Thyroid gland (tissue), 4 donors: Measurements from ENCODE around the gene CLSTN2. TPM values are rescaled to one million over a fixed set of nuclear protein-coding genes. Genes with fewer than 3 reads are reported as not detected.

Experiments
- DNase-seq, 2 donors: peaks; one replicate each; pipeline ENCODE4 v3.0.0-alpha.2; 2019
- H3K27ac ChIP-seq, 3 donors: fragments of 200-600 bp; sonication (generic); 1 replicate in 2 of 3; 2 replicates in 1 of 3; pipeline ENCODE4 v1.5.1; 2016 to 2019; ENCODE audit warnings: mild to moderate bottlenecking in 1 of 3, moderate library complexity in 1 of 3
- H3K27me3 ChIP-seq: fragments of 200-600 bp; sonication (generic); one replicate; pipeline ENCODE4 v1.5.1; 2019
- H3K36me3 ChIP-seq, 2 donors: fragments of 200-600 bp; sonication (generic); one replicate each; pipeline ENCODE4 v1.5.1; 2016 to 2019
- H3K4me1 ChIP-seq, 2 donors: fragments of 200-600 bp; sonication (generic); one replicate each; pipeline ENCODE4 v1.5.1; 2017 to 2019
- H3K4me3 ChIP-seq, 3 donors: fragments of 200-600 bp; sonication (generic); replicated peaks in 1 of 3; 1 replicate in 2 of 3; 2 replicates in 1 of 3; pipeline ENCODE4 v1.5.1; 2016; ENCODE audit warnings: mild to moderate bottlenecking in 1 of 3
- H3K9me3 ChIP-seq: fragments of 200-600 bp; sonication (generic); one replicate; pipeline ENCODE4 v1.5.1; 2017
- POLR2A ChIP-seq, 2 donors: fragments of 450-650 bp; IDR thresholded peaks; one replicate each; pipeline ENCODE4 v1.6.1; 2017; ENCODE audit warnings: antibody characterized with exemption in 2 of 2, mild to moderate bottlenecking in 2 of 2, moderate library complexity in 1 of 2
- WGBS, 2 donors: methylation state at CpG; one replicate each; pipeline ENCODE4 v1.1.5; 2017; 5-methylcytosine and 5-hydroxymethylcytosine counted together
- intact Hi-C: fragments of 100-400 bp; cut with DNase I; formaldehyde crosslinking; loops from one replicate; pipeline ENCODE4 v1.15.1; 2023
- total RNA-seq, 4 donors: library from RNA; depleted of rRNA; stranded (reverse); fragments of >200 nt; gene quantifications; one replicate each; pipeline ENCODE4 v1.2.3, GENCODE V29; 2016
- TF ChIP-seq, protein P1 (sequence below), 6 experiments: fragments of 200-600 bp in 3 of 6; fragments of 450-650 bp in 3 of 6; sonication (generic) in 3 of 6; IDR thresholded peaks; one replicate each; pipeline ENCODE4 v1.5.1; 2016 to 2019; ENCODE audit warnings: antibody characterized with exemption in 6 of 6, mild to moderate bottlenecking in 2 of 6, inconsistent platforms in 1 of 6, moderate library complexity in 1 of 6

CLSTN2 gene
- total RNA-seq, 4 donors from 2014 or later = 9.7 to 32.9 (median 15.5) TPM

GRCh38 chr3:140373234-140373633 is 438.2 kb downstream of the CLSTN2 start:
- no peak for DNase-seq
- no peaks in the 10 kb centered on the region for H3K36me3 ChIP-seq
- no peak overlapping the region for H3K27ac ChIP-seq
- TF ChIP-seq POLR2A (IDR thresholded peaks at IDR 0.05) = no peak
- TF ChIP-seq, protein P1, sequence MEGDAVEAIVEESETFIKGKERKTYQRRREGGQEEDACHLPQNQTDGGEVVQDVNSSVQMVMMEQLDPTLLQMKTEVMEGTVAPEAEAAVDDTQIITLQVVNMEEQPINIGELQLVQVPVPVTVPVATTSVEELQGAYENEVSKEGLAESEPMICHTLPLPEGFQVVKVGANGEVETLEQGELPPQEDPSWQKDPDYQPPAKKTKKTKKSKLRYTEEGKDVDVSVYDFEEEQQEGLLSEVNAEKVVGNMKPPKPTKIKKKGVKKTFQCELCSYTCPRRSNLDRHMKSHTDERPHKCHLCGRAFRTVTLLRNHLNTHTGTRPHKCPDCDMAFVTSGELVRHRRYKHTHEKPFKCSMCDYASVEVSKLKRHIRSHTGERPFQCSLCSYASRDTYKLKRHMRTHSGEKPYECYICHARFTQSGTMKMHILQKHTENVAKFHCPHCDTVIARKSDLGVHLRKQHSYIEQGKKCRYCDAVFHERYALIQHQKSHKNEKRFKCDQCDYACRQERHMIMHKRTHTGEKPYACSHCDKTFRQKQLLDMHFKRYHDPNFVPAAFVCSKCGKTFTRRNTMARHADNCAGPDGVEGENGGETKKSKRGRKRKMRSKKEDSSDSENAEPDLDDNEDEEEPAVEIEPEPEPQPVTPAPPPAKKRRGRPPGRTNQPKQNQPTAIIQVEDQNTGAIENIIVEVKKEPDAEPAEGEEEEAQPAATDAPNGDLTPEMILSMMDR (IDR thresholded peaks at IDR 0.05) = no peak
- 59 to 100% methylated on average over 1 of the region's 1 CpG for WGBS, 2 donors
- H3K27me3 ChIP-seq = no peaks in the 10 kb centered on the region
- intact Hi-C loops = no loop called here
- H3K4me1 ChIP-seq = peaks cover 0 to 10% of the 10 kb centered on the region in 2 donors
- H3K9me3 ChIP-seq = no peaks in the 10 kb centered on the region
- no peak overlapping the region for H3K4me3 ChIP-seq

DNA sequence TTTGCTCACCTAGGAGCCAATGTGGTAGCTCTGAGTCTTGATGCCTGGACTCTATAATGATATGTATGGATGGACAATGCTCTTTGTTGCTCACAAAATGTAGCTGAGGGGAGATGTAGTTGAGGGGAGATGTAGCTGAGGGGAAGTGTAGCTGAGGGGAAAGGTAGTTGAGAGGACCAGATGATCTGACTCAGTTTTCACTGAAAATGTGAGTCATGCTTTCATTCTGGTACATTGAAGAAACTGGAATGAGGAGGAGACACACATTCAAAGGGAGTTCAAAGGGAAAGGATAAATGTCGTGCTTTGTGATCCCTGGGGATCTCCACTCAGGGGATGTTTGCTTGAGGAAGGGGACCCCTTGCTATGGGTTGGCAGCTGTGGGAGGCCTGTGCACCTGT is 440.0 kb downstream of the CLSTN2 start:
- no peak overlapping the region for H3K27ac ChIP-seq
- intact Hi-C loops = no loop called here

GRCh38 chr3:140376136-140376889 is 441.3 kb downstream of the CLSTN2 start:
- WGBS, 2 donors = 86 to 91% methylated on average over 1 of the region's 1 CpG
- H3K4me1 ChIP-seq = peaks cover 0 to 10% of the 10 kb centered on the region in 2 donors
- H3K4me3 ChIP-seq = no peak overlapping the region
- H3K27ac ChIP-seq = no peak overlapping the region
- no peaks in the 10 kb centered on the region for H3K36me3 ChIP-seq
- no peak for DNase-seq
- TF ChIP-seq POLR2A (IDR thresholded peaks at IDR 0.05) = no peak
- TF ChIP-seq, protein P1 (IDR thresholded peaks at IDR 0.05) = no peak
- no peaks in the 10 kb centered on the region for H3K27me3 ChIP-seq
- H3K9me3 ChIP-seq = no peaks in the 10 kb centered on the region
- intact Hi-C loops = no loop called here

More for the DNA sequence above, 440.0 kb downstream of the CLSTN2 start:
- no peak for DNase-seq
- TF ChIP-seq, protein P1 (IDR thresholded peaks at IDR 0.05) = no peak
- TF ChIP-seq POLR2A (IDR thresholded peaks at IDR 0.05) = no peak
- 64 to 79% methylated on average over 1 of the region's 1 CpG for WGBS, 2 donors
- Histone ChIP-seq H3K9me3 (no peaks in the 10 kb centered on the region), H3K4me1 (peaks cover 0 to 10% of the 10 kb centered on the region in 2 donors), H3K36me3 (no peaks in the 10 kb centered on the region), H3K27me3 (no peaks in the 10 kb centered on the region), H3K4me3 (no peak overlapping the region)

DNA sequence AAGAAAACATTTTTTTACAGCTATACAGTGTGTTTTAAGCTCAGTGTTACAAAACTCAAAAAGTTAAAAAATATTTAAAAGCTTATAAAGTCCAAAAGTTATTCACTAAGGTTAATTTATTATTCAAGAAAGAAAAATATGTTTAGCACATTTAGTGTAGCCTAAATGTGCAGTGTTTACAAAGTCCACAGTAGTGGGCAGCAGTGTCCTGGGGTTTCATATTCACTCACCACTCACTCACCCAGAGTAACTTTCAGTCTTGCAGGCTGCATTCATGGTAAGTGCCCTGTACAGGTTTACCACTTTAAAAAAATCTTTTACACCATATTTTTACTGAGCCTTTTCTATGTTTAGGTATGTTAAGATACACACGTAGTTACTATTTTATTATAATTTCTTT is 442.7 kb downstream of the CLSTN2 start:
- H3K36me3 ChIP-seq = no peaks in the 10 kb centered on the region
- H3K4me1 ChIP-seq = peaks cover 0 to 10% of the 10 kb centered on the region in 2 donors
- DNase-seq = no peak
- no peaks in the 10 kb centered on the region for H3K9me3 ChIP-seq
- H3K27ac ChIP-seq = no peak overlapping the region
- 88 to 92% methylated on average over 1 of the region's 1 CpG for WGBS, 2 donors
- H3K4me3 ChIP-seq = no peak overlapping the region
- no peak for TF ChIP-seq POLR2A (IDR thresholded peaks at IDR 0.05)
- intact Hi-C loops = no loop called here
- H3K27me3 ChIP-seq = no peaks in the 10 kb centered on the region

DNA sequence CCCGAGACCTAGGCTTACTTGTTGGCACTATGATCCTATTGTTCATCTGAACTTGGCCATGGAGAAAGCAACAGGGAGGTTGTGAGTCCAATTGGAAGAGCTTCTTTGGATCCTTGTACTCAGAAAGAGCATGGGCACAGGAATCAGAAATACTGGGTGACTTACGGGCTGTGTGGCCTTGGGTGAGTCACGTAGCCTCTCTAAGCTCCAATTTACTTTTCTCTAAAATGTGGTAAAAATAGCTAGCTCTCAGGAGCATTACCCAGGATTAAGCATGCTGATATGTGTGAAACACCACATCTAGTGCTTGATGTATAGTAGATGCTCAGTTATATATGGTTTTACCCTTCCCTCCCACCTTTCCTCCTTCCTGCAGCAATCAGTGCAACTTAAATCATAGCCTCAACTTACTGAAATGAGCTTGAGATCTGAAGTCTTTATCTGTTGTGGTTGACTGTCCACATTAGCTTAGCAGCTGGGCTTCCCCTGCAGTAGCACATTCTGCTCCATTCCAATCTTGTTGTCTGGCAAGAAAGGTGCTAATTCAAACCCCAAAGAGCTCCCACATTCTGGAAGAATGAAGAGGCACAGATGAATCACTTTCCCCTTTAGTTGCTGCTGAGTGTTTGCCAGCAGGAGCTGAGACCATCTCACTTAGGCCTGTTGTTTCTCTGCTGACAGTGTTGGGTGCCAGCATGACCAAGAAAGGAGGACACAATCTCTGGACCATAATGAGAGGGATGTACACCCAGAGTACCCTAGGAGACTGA is 443.8 kb downstream of the CLSTN2 start:
- intact Hi-C loops = no loop called here
- Histone ChIP-seq H3K9me3 (no peaks in the 10 kb centered on the region), H3K27ac (no peak overlapping the region), H3K36me3 (no peaks in the 10 kb centered on the region), H3K4me1 (no peaks in the 10 kb centered on the region), H3K4me3 (no peak overlapping the region), H3K27me3 (no peaks in the 10 kb centered on the region)
- DNase-seq = no peak
- WGBS, 2 donors = 28 to 32% methylated on average over 3 of the region's 3 CpGs
- TF ChIP-seq POLR2A (IDR thresholded peaks at IDR 0.05) = no peak
- TF ChIP-seq, protein P1 (IDR thresholded peaks at IDR 0.05) = no peak
